Measurements from ENCODE around the gene ACTR5.
"Not testable (repeated sequence)": the region's sequence is repeated elsewhere in the genome, so short reads cannot be mapped to it uniquely, and the experiment has no call there.

The ACTR5 gene

DNA sequence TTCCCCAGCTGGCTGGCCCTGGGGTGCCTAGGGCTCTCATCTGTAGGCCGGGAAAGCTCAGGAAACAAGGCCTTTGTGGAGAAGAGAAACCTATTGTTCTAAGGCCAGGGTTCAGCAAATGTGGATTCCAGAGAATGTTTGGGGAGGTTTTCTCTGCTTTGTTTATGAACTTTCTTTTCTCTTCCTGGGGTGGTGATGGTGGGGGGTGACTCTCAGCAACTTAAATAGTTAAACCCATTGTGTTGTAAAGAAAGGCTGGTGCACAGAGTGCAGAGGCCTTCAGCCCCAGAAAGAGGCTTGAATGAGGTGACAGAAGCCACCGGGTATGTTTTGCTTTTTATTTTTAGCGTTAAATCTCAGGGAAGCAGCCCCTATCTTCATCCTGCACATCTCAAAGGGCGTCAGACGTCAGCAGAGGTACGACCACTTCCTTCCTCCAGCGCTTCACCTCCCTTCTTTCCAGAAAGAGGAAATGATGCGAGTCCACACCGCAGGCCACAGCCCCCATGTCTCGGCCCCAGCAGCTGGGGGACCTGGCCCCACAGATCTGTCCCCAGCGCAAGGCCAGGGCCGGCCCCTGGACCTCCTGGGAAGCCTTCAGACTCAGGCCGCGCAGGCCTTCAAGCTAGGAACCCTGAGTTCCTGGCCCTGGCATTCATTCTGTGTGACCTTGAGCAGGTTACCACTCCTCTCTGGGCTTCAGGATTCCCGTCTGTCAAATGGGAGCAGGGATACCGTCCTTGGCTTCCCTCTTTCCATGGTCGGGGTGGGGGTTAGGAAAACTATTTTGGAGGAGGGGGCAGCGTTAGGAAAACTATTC, 56.6 kb downstream of the ACTR5 start:
- DNase-seq (ENCODE audit: low read depth) = peak; percentile 58

DNA sequence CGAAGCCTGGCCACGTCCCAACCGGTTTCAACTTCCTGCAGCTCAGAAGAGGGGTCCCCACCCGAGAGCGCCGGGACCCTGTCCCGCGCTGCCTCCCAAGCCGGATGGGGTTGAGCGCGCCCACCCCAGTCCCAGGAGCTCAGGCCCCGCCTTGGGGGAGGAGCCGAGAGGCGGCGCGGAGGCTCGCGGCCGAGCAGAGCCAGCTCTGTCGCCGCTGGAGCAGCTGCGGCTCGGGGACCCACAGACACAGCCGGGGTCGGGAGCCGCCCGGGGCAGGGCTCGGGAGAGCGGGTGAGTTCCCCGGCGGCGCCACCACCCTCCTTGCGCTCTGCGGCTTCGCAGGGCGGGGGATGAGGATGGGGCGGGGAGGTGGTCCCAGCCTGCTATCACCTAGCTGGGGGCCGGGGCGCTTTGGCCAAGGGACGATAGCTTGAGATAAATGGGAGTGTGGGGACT, 57.3 kb downstream of the ACTR5 start, which contains the start of gene PPP1R16B:
Gene PPP1R16B (plus strand): TSS at position 196 of the 456 bp plus-strand sequence. CDS start 30,229 bp downstream, outside the sequence.
- DNase-seq (ENCODE audit: low read depth) = peak; percentile 71

- DNase-seq (ENCODE audit: low read depth) = peak; percentile 5
These were observed 57.9 kb downstream of the ACTR5 start for GRCh38 chr20:38805958-38806854.

GRCh38 chr20:38806855-38807655, 58.8 kb downstream of the ACTR5 start:
- DNase-seq (ENCODE audit: low read depth) = no peak

GRCh38 chr20:38809942-38810341, 61.7 kb downstream of the ACTR5 start:
- no peak for DNase-seq (ENCODE audit: low read depth)

DNA sequence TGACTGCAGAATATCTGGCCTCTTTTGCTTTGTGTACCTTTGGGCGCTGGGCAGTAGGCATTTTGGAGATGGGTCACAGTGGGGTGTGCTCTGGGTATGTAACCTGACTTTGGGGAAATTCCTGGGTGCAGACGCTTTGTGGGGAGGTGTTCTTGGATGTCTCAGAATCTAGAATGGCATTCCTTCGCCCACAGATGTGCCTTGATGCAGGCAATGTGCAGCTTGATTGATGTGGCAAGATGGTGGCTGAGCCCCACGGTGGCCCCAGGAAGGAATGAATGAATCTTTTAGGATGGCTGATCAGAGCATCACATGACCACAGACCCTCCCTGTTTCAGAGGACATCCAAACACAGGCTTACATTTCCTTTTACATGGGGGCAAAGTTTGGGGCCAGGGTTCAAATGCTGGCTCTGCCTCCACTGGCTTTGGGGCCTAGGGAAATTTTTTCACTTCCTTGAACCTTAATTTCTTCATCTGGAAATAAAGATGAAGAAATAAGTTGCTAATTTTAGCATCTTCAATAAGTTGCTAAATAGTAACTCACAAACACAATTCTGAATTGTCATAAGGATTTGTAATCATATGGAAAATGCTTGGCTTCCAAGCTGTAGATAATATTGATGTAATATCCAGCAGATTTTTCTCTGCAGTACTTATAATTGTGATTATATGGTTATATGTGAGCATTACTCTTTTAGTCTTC, 62.8 kb downstream of the ACTR5 start:
- no peak for DNase-seq (ENCODE audit: low read depth)

DNA sequence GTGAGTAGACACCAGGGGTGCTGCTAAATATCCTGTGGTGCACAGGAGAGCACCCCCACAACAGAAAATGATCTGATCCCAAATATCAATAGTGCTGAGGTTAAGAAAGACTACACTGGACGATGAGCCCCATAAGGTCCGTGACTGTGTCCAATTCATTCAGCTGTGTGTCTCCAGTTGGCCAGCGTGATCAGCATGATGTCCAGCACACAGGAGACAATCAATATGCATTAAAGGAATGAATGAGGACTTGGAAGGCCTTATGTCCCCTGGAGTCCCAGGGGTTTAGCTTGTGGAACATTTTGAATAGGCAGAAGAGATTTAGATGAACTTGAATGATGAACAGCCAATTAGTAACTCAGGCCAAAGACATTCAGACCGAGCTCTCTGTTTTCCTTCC, 63.5 kb downstream of the ACTR5 start:
- DNase-seq (ENCODE audit: low read depth) = no peak

- no peak for DNase-seq (ENCODE audit: low read depth)
These were observed 63.9 kb downstream of the ACTR5 start for GRCh38 chr20:38812182-38812581.

GRCh38 chr20:38812709-38813573, 64.7 kb downstream of the ACTR5 start:
- no peak for DNase-seq (ENCODE audit: low read depth)

DNA sequence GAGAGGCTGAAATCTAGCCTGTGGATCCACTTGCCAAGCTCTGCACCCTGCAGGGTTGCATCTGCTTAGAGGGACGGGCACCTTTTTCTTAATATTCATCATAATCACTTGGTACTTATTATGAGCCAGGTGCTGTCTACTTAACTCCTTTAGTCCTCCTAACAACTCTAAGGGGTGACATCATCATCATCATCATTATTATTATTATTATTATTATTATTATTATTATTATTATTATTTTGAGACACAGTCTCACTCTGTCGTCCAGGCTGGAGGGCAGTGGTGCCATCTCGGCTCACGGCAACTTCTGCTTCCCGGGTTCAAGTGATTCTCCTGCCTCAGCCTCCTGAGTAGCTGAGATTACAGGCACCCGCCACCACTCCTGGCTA, 65.3 kb downstream of the ACTR5 start:
- DNase-seq (ENCODE audit: low read depth) = not testable (repeated sequence)

GRCh38 chr20:38815446-38815845, 67.2 kb downstream of the ACTR5 start:
- no peak for DNase-seq (ENCODE audit: low read depth)

- no peak for DNase-seq (ENCODE audit: low read depth)
These were observed 70.1 kb downstream of the ACTR5 start for GRCh38 chr20:38818113-38819065.

All from stimulated activated CD8-positive, alpha-beta memory T cell treated with anti-CD3 and anti-CD28 coated beads, Interleukin-12 subunit alpha, Interleukin-12 subunit beta, amount 100 ng/mL, for 1 hour (primary cell).